ENCODE measurements around the gene KLF12. TPM values are rescaled to one million over a fixed set of nuclear protein-coding genes. Genes with fewer than 3 reads are reported as not detected.

Gene KLF12
- total RNA-seq, 1 experiment from 2014 or later = 9.7 TPM

- no peak overlapping the region for H3K27ac ChIP-seq (ENCODE audit: insufficient read length, low read depth, low read length)
- H2BK15ac ChIP-seq (ENCODE audit: low read depth, low read length) = no peak overlapping the region
- no peak overlapping the region for H2BK5ac ChIP-seq (ENCODE audit: insufficient read length, low read length)
- 0 out of 4 replicates have a peak, but pooled peaks cover 0 to 1% of the 10 kb centered on the region in 2 experiments for H3K4me1 Mint-ChIP-seq
- H3K9me3 Mint-ChIP-seq = no peaks in the 10 kb centered on the region
- H3K27me3 Mint-ChIP-seq (ENCODE audit: low read depth) = peaks cover 1% of the 10 kb centered on the region; the same call in 1 of the 2 replicates
- H2BK20ac ChIP-seq (ENCODE audit: low read depth, low read length, poor library complexity, severe bottlenecking) = no peak overlapping the region
- H3K36me3 Mint-ChIP-seq (ENCODE audit: insufficient read depth in 1 of 3, low read depth in 3 of 3) = no peaks in the 10 kb centered on the region
- no peak overlapping the region for H4K8ac ChIP-seq (replicated peaks; ENCODE audit: insufficient read length, low read depth, low read length)
- no peaks in the 10 kb centered on the region for H3K4me1 ChIP-seq (ENCODE audit: insufficient read depth, low read length)
- H2AK5ac ChIP-seq (ENCODE audit: insufficient read length, low read length) = no peak overlapping the region
- H3K56ac ChIP-seq (ENCODE audit: insufficient read length, low read depth, low read length) = no peak overlapping the region
- H3K79me2 ChIP-seq (ENCODE audit: insufficient read depth, low read length) = no peaks in the 10 kb centered on the region
- H2AFZ ChIP-seq (ENCODE audit: low read length) = no peak overlapping the region
- H3K4me2 ChIP-seq (ENCODE audit: insufficient read depth, insufficient read length, low read length) = no peak overlapping the region
- TF ChIP-seq CTCF (conservative IDR thresholded peaks at IDR 0.05) = no peak
- H3K79me1 ChIP-seq (ENCODE audit: insufficient read depth, low read depth, low read length, poor library complexity, severe bottlenecking) = no peaks in the 10 kb centered on the region
- H3T11ph ChIP-seq (ENCODE audit: low read length) = no peak overlapping the region
- no CpG with 5 or more reads among the region's 1 CpG for WGBS (ENCODE audit: extremely low coverage, insufficient read length, low lambda C conversion rate)
- no peak overlapping the region for H4K5ac ChIP-seq (ENCODE audit: insufficient read length, low read depth, low read length)
- H3K9me3 ChIP-seq (ENCODE audit: control insufficient read depth, low read depth, low read length) = no peaks in the 10 kb centered on the region
- no peaks in the 10 kb centered on the region for H3K23me2 ChIP-seq (ENCODE audit: insufficient read length, low read depth, low read length, poor library complexity, severe bottlenecking)
- no peak overlapping the region for H3K9ac ChIP-seq (ENCODE audit: extremely low read depth, insufficient read length, low read length)
- no peak overlapping the region for H2BK12ac ChIP-seq (ENCODE audit: insufficient read length, low read depth, low read length)
- H2BK120ac ChIP-seq (ENCODE audit: low read depth, low read length, poor library complexity, severe bottlenecking) = no peak overlapping the region
- no peak overlapping the region for H3K4ac ChIP-seq (ENCODE audit: low read depth, low read length)
- H3K23ac ChIP-seq (ENCODE audit: insufficient read length, low read depth, low read length) = no peak overlapping the region
- DNase-seq = no peak
- no peak overlapping the region for H4K91ac ChIP-seq (ENCODE audit: insufficient read length, low read depth, low read length)
- H3K18ac ChIP-seq (ENCODE audit: insufficient read length, low read depth, low read length) = no peak overlapping the region
- H3K27ac Mint-ChIP-seq = no peak overlapping the region
- no peaks in the 10 kb centered on the region for H4K20me1 ChIP-seq (ENCODE audit: control insufficient read depth, insufficient read depth, insufficient read length)
- H3K14ac ChIP-seq (ENCODE audit: insufficient read depth, low read length) = no peak overlapping the region
- H3K4me3 Mint-ChIP-seq = peak overlapping the region in 1 of 2 experiments; percentile 40; a peak in 1 of 5 replicates
- H3K27me3 ChIP-seq (ENCODE audit: insufficient read depth, low read length) = no peaks in the 10 kb centered on the region
These were observed 14.1 kb upstream of the KLF12 start for GRCh38 chr13:74148352-74148751.

Measured in H9 (cell line).